HepG2 (cell line): Measurements from ENCODE around the gene CPLX3. TPM values are rescaled to one million over a fixed set of nuclear protein-coding genes. Genes with fewer than 3 reads are reported as not detected.

Experiments used
- ATAC-seq: fragments of 200-7000 bp; cut with Tn5 transposase; 3 replicates; pipeline ENCODE4 v1.9.1; 2020; ENCODE audit warnings: mild to moderate bottlenecking, moderate library complexity
- BruUV-seq: library from RNA; stranded (reverse); fragments of 400-500 nt; replicated peaks from 2 replicates; lab custom pipeline; 2021; lab: Mats Ljungman, UMichigan
- CTCF ChIA-PET: fragments of 300-600 bp; formaldehyde crosslinking; extraction: SDS; loops from one replicate; lab custom pipeline; 2021; ENCODE audit warnings: low total read pairs, inconsistent platforms, low intra/inter-chr PET ratio; lab: Yijun Ruan, JAX
- POLR2A ChIA-PET: fragments of 350-600 bp; sonication (Branson Sonifier 250); formaldehyde crosslinking; loops from one replicate; lab custom pipeline; 2020; ENCODE audit warnings: antibody characterized with exemption, inconsistent platforms; lab: Yijun Ruan, JAX
- DNase-seq: peaks from one replicate; pipeline ENCODE4 v3.0.0-alpha.2; 2015; ENCODE audit warnings: low spot score
- FAIRE-seq: peaks from 3 replicates; lab custom pipeline; 2011; peaks lifted over from hg19 to GRCh38; lab: Jason Lieb, UNC
- H2AFZ ChIP-seq: one replicate; pipeline ENCODE4 v1.6.1; 2011; ENCODE audit warnings: low read length, inconsistent platforms
- H3K27ac ChIP-seq: fragments of 300-600 bp; 3 replicates; pipeline ENCODE4 v1.8.0; 2011; ENCODE audit warnings: mixed run types, mild to moderate bottlenecking, mixed read lengths, low read length, inconsistent platforms; ENCODE audit not compliant: insufficient read depth; ENCODE audit errors: extremely low read length
- H3K27me3 ChIP-seq, 2 experiments: fragments of 200-600 bp in 1 of 2; 2 replicates in 1 of 2; 3 replicates in 1 of 2; pipeline versions ENCODE4 v1.6.0 to v1.8.0; 2011; ENCODE audit warnings: low read length in 2 of 2, mild to moderate bottlenecking in 2 of 2, moderate library complexity in 2 of 2, inconsistent platforms in 1 of 2; ENCODE audit not compliant: insufficient read depth in 2 of 2, control insufficient read depth in 1 of 2
- H3K36me3 ChIP-seq, 2 experiments: fragments of 200-600 bp in 1 of 2; replicated peaks in 1 of 2; 2 replicates in 1 of 2; 3 replicates in 1 of 2; pipeline versions ENCODE4 v1.5.1 to v1.8.0; 2011; ENCODE audit warnings: low read length in 2 of 2, inconsistent platforms in 1 of 2; ENCODE audit not compliant: insufficient read depth in 2 of 2, control insufficient read depth in 1 of 2
- H3K4me1 ChIP-seq: 2 replicates; pipeline ENCODE4 v1.5.1; 2012; ENCODE audit warnings: low read length, inconsistent platforms; ENCODE audit not compliant: insufficient read depth
- H3K4me2 ChIP-seq: 2 replicates; pipeline ENCODE4 v1.6.0; 2011; ENCODE audit warnings: low read depth, low read length, inconsistent platforms
- H3K4me3 ChIP-seq, 3 experiments: fragments of 200-600 bp in 1 of 3; sonication (generic), shearing (Covaris generic) in 1 of 3; replicated peaks in 1 of 3; 2 replicates each; pipeline ENCODE4 v1.5.1; 2011 to 2016; ENCODE audit warnings: low read length in 3 of 3, inconsistent platforms in 2 of 3, low read depth in 2 of 3, mild to moderate bottlenecking in 2 of 3, control low read depth in 1 of 3, mixed read lengths in 1 of 3; ENCODE audit not compliant: insufficient read depth in 1 of 3
- H3K79me2 ChIP-seq: one replicate; pipeline ENCODE4 v1.6.1; 2011; ENCODE audit warnings: low read length, inconsistent platforms; ENCODE audit not compliant: insufficient read depth
- H3K9ac ChIP-seq: 2 replicates; pipeline ENCODE4 v1.6.0; 2011; ENCODE audit warnings: mild to moderate bottlenecking, low read depth, low read length, inconsistent platforms; ENCODE audit not compliant: insufficient read depth
- H3K9me3 ChIP-seq: 2 replicates; pipeline ENCODE4 v1.5.1; 2012; ENCODE audit warnings: mild to moderate bottlenecking, low read length
- H4K20me1 ChIP-seq: 2 replicates; pipeline ENCODE4 v1.6.0; 2011; ENCODE audit warnings: inconsistent platforms, mild to moderate bottlenecking, low read length, moderate library complexity; ENCODE audit not compliant: insufficient read depth
- FOXK2 ChIP-seq: fragments of 450-650 bp; IDR thresholded peaks from 2 replicates; pipeline ENCODE4 v1.6.1; 2016
- HNRNPK ChIP-seq: fragments of 200-400 bp; formaldehyde crosslinking; IDR thresholded peaks from 2 replicates; pipeline ENCODE4 v1.6.1; 2018; ENCODE audit warnings: low read length, low read depth, moderate library complexity, mild to moderate bottlenecking; ENCODE audit not compliant: poor library complexity, severe bottlenecking
- KLF11 ChIP-seq: IDR thresholded peaks from 2 replicates; pipeline ENCODE4 v1.6.1; 2016; ENCODE audit warnings: missing compliant biosample characterization
- KMT2B ChIP-seq: IDR thresholded peaks from 2 replicates; pipeline ENCODE4 v1.6.1; 2016; ENCODE audit warnings: missing genetic modification reagents, missing compliant biosample characterization
- MLLT10 ChIP-seq: sonication (generic); formaldehyde crosslinking; IDR thresholded peaks from 2 replicates; pipeline ENCODE4 v1.4.0; 2020; ENCODE audit warnings: missing genetic modification reagents
- NCOA1 ChIP-seq: sonication (generic); formaldehyde crosslinking; IDR thresholded peaks from 2 replicates; pipeline ENCODE4 v1.9.0; 2021; ENCODE audit warnings: missing genetic modification reagents
- POLR2G ChIP-seq: fragments of 200-400 bp; formaldehyde crosslinking; IDR thresholded peaks from 2 replicates; pipeline ENCODE4 v1.6.1; 2018; ENCODE audit warnings: mild to moderate bottlenecking, low read depth, low read length, moderate library complexity
- SOX13 ChIP-seq, 3 experiments: fragments of 450-650 bp in 1 of 3; sonication (generic) in 1 of 3; formaldehyde crosslinking in 1 of 3; IDR thresholded peaks in 2 of 3; conservative IDR thresholded peaks in 1 of 3; 2 replicates each; pipeline versions ENCODE4 v1.5.0 to v1.6.1; 2016 to 2020; ENCODE audit warnings: antibody characterized with exemption in 1 of 3, mild to moderate bottlenecking in 1 of 3, missing compliant biosample characterization in 1 of 3, missing genetic modification reagents in 1 of 3, moderate library complexity in 1 of 3
- SRSF4 ChIP-seq: fragments of 200-400 bp; formaldehyde crosslinking; IDR thresholded peaks from one replicate; pipeline ENCODE4 v1.6.1; 2018; ENCODE audit warnings: mild to moderate bottlenecking, low read depth, low read length, moderate library complexity; ENCODE audit not compliant: poor library complexity, severe bottlenecking
- SRY ChIP-seq: sonication (generic); formaldehyde crosslinking; IDR thresholded peaks from 2 replicates; pipeline ENCODE4 v1.8.0; 2022; ENCODE audit warnings: mild to moderate bottlenecking, missing genetic modification reagents
- TAF1 ChIP-seq: sonication (generic); formaldehyde crosslinking; IDR thresholded peaks from 2 replicates; pipeline ENCODE4 v1.4.0; 2020; ENCODE audit warnings: missing genetic modification reagents
- TBL1XR1 ChIP-seq: fragments of 150-350 bp; IDR thresholded peaks from 2 replicates; pipeline ENCODE4 v1.6.1; 2014; ENCODE audit warnings: borderline replicate concordance, low read length; ENCODE audit not compliant: partially characterized antibody
- TFDP1 ChIP-seq: IDR thresholded peaks from 2 replicates; pipeline ENCODE4 v1.6.1; 2016; ENCODE audit warnings: missing compliant biosample characterization, missing genetic modification reagents, borderline replicate concordance
- ZNF253 ChIP-seq: sonication (generic); formaldehyde crosslinking; IDR thresholded peaks from 2 replicates; pipeline ENCODE4 v1.8.0; 2022; ENCODE audit warnings: mild to moderate bottlenecking, missing genetic modification reagents, borderline replicate concordance
- ZNF34 ChIP-seq: sonication (generic); formaldehyde crosslinking; IDR thresholded peaks from 2 replicates; pipeline ENCODE4 v1.4.0; 2020; ENCODE audit warnings: mild to moderate bottlenecking, missing genetic modification reagents, borderline replicate concordance
- ZNF546 ChIP-seq: sonication (generic); formaldehyde crosslinking; conservative IDR thresholded peaks from 2 replicates; pipeline ENCODE4 v1.8.1; 2023; ENCODE audit warnings: mild to moderate bottlenecking, missing genetic modification reagents
- ZNF547 ChIP-seq: sonication (generic); formaldehyde crosslinking; IDR thresholded peaks from 2 replicates; pipeline ENCODE4 v1.5.1; 2020; ENCODE audit warnings: mild to moderate bottlenecking, missing genetic modification reagents
- ZNF792 ChIP-seq: IDR thresholded peaks from 2 replicates; pipeline ENCODE4 v1.6.1; 2016
- ZNF800 ChIP-seq: sonication (generic); formaldehyde crosslinking; IDR thresholded peaks from 2 replicates; pipeline ENCODE4 v1.4.0; 2020; ENCODE audit warnings: missing genetic modification reagents
- ZSCAN31 ChIP-seq: sonication (generic); formaldehyde crosslinking; IDR thresholded peaks from 2 replicates; pipeline ENCODE4 v1.5.0; 2020; ENCODE audit warnings: low read depth, mild to moderate bottlenecking, missing genetic modification reagents
- WGBS: methylation state at CpG from one replicate; pipeline ENCODE4 v1.1.6; 2017; ENCODE audit warnings: low lambda C conversion rate; 5-methylcytosine and 5-hydroxymethylcytosine counted together
- in situ Hi-C: cut with HindIII; loops from 2 replicates; pipeline ENCODE4 v1.10.0; 2017; ENCODE audit warnings: low pct_unique_long_range_greater_than_20kb; ENCODE audit not compliant: extremely low pct_ligation_motif_present
- intact Hi-C: fragments of 100-400 bp; cut with micrococcal nuclease; formaldehyde crosslinking; loops from one replicate; pipeline ENCODE4 v1.10.0; 2022; ENCODE audit not compliant: unreplicated experiment
- polyA plus RNA-seq, 8 experiments: library from polyadenylated mRNA; depleted of rRNA in 3 of 8; stranded (reverse) in 7 of 8; unstranded in 1 of 8; fragments of >200 nt; fragmentation: Illumina TruSeq in 4 of 8; extraction: Trizol in 4 of 8; gene quantifications; 2 replicates each; pipeline versions ENCODE4 v1.2.1 to v1.2.3, GENCODE V29; 2011 to 2016; ENCODE audit warnings: low read depth in 4 of 8, missing spikeins in 1 of 8, mixed read lengths in 1 of 8; ENCODE audit not compliant: insufficient read depth in 1 of 8
- total RNA-seq, 5 experiments: library from RNA; depleted of rRNA; stranded (reverse); fragments of >200 nt; fragmentation: Illumina TruSeq; extraction: Trizol; gene quantifications; 2 replicates each; pipeline ENCODE4 v1.2.3, GENCODE V29; 2016; ENCODE audit warnings: low read depth in 1 of 5

Gene CPLX3
- total and polyA plus RNA-seq, 2 of the 13 experiments (the other 11 are each of a cell fraction or from before 2014, with no cell fraction given): not detected

GRCh38 chr15:74799255-74799855 is 27.1 kb upstream of the CPLX3 start:
- ATAC-seq: no peak
- intact Hi-C loops: no loop called here
- no TSS peak for BruUV-seq
- Histone ChIP-seq H2AFZ (no peak overlapping the region), H3K9ac (no peak overlapping the region), H3K9me3 (no peaks in the 10 kb centered on the region), H4K20me1 (no peaks in the 10 kb centered on the region; the same call in 1 of the 2 replicates), H3K4me1 (peaks cover 13% of the 10 kb centered on the region), H3K27me3 (no peaks in the 10 kb centered on the region), H3K36me3 (peaks cover 20 to 41% of the 10 kb centered on the region in 2 experiments), H3K4me3 (no peak overlapping the region), H3K4me2 (no peak overlapping the region), H3K79me2 (no peaks in the 10 kb centered on the region), H3K27ac (no peak overlapping the region)
- no peak for FAIRE-seq
- in situ Hi-C loops: no loop called here
- ChIA-PET POLR2A (no interaction called here), CTCF (interaction anchor here (1.3 to 2.5 kb wide), 2 partner anchors 22 to 28 kb away, joined by 6 to 56 read pairs; no protein-coding TSS in a partner anchor)
- WGBS: 98% methylated on average over 14 of the region's 16 CpGs
- DNase-seq: no peak
- TF ChIP-seq KLF11 (CRISPR knock-in tag): no peak
- no peak for TF ChIP-seq ZNF792
- TF ChIP-seq TBL1XR1: no peak
- TF ChIP-seq ZNF800: no peak
- TF ChIP-seq ZNF253 (CRISPR knock-in tag): no peak
- TF ChIP-seq ZSCAN31: no peak
- TF ChIP-seq NCOA1 (CRISPR knock-in tag): no peak
- TF ChIP-seq POLR2G: no peak
- TF ChIP-seq ZNF34 (CRISPR knock-in tag): no peak
- no peak for TF ChIP-seq SOX13 (IDR thresholded peaks at IDR 0.05)
- no peak for TF ChIP-seq SOX13 (CRISPR knock-in tag; conservative IDR thresholded peaks at IDR 0.05 in 1 of 2, IDR thresholded peaks at IDR 0.05 in 1 of 2)
- TF ChIP-seq ZNF547 (CRISPR knock-in tag): no peak
- TF ChIP-seq KMT2B (CRISPR knock-in tag): no peak
- no peak for TF ChIP-seq TAF1 (CRISPR knock-in tag)
- TF ChIP-seq HNRNPK: no peak
- no peak for TF ChIP-seq TFDP1 (CRISPR knock-in tag)
- TF ChIP-seq SRSF4: no peak
- TF ChIP-seq SRY (CRISPR knock-in tag): no peak
- no peak for TF ChIP-seq ZNF546 (CRISPR knock-in tag)
- no peak for TF ChIP-seq MLLT10 (CRISPR knock-in tag)
- TF ChIP-seq FOXK2: no peak
- TF ChIP-seq, all 625 proteins: peak for 0
